ENCODE results near the gene P3H3. TPM values are rescaled to one million over a fixed set of nuclear protein-coding genes. Genes with fewer than 3 reads are reported as not detected.

The P3H3 gene
- total RNA-seq, 1 donor from 2014 or later = 52.7 TPM

DNA sequence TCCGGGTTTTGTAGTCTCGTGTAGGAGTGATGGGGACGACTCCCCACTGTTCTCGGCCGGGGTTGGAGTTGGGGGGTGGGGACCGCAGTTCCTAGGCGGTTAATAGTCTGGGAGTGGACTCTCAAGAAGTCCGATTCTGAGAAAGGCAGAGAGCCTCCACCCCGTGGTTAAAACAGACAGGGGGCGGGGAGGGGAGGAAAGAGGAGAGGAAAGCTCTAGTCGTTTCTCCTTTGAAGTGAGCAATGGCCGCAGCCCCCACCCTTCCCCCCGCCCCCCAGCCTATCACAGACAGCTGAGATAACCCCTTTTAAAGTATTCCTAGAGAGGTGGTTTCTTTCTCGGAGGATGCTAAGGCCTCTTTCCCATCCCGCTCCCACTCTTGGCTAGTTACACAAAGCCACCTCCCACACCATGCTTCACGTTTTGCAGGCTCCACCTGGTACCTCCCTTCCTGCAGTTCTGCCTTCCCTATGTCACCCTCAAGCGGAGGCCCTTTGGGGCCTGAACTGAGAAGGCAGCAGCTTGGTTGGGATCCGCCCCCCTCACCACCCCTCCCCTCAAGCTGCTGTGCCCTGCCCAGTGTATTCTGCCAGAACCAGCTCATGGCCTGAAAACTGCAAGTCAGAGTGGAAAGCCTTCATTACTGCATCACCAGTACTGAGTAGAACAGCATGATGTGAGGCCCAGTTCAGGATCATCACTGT lies 24.6 kb downstream of the P3H3 start:
- H3K9me3 Mint-ChIP-seq = no peaks in the 10 kb centered on the region
- H3K27me3 Mint-ChIP-seq (ENCODE audit: low read depth) = peaks cover 2% of the 10 kb centered on the region
- H3K4me1 Mint-ChIP-seq = peaks cover 40% of the 10 kb centered on the region
- DNase-seq (ENCODE audit: low read depth, low spot score) = no peak
- H3K27ac Mint-ChIP-seq (ENCODE audit: unreplicated experiment) = peak overlapping the region; percentile 93
- TF ChIP-seq, protein P1, sequence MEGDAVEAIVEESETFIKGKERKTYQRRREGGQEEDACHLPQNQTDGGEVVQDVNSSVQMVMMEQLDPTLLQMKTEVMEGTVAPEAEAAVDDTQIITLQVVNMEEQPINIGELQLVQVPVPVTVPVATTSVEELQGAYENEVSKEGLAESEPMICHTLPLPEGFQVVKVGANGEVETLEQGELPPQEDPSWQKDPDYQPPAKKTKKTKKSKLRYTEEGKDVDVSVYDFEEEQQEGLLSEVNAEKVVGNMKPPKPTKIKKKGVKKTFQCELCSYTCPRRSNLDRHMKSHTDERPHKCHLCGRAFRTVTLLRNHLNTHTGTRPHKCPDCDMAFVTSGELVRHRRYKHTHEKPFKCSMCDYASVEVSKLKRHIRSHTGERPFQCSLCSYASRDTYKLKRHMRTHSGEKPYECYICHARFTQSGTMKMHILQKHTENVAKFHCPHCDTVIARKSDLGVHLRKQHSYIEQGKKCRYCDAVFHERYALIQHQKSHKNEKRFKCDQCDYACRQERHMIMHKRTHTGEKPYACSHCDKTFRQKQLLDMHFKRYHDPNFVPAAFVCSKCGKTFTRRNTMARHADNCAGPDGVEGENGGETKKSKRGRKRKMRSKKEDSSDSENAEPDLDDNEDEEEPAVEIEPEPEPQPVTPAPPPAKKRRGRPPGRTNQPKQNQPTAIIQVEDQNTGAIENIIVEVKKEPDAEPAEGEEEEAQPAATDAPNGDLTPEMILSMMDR (conservative IDR thresholded peaks at IDR 0.05) = no peak
- H3K4me3 Mint-ChIP-seq = peak overlapping the region; percentile 98
- H3K36me3 Mint-ChIP-seq (ENCODE audit: low read depth) = peaks cover 10% of the 10 kb centered on the region

DNA sequence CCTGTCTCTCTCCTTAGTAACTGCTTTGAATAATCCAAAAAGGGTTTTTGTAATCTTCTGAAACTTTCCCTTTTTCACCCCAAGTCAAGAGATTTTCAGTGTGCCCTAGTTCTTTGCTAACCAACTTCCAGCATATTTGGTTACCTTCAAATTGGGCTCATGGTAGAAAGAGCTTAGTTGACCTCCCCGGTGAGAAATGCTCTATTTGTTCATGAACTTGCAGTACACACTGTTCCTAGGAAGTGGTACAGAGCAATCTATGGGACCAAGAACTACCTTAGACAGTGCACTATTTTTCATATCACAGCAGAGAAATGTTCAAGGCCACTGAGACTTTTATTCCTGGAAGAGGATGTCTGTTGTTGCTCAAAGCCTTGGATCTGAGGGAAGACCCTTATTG lies 25.4 kb downstream of the P3H3 start:
- H3K36me3 Mint-ChIP-seq (ENCODE audit: low read depth) = peaks cover 10% of the 10 kb centered on the region
- TF ChIP-seq, protein P1 (conservative IDR thresholded peaks at IDR 0.05) = no peak
- H3K4me3 Mint-ChIP-seq = peak overlapping the region; percentile 98

DNA sequence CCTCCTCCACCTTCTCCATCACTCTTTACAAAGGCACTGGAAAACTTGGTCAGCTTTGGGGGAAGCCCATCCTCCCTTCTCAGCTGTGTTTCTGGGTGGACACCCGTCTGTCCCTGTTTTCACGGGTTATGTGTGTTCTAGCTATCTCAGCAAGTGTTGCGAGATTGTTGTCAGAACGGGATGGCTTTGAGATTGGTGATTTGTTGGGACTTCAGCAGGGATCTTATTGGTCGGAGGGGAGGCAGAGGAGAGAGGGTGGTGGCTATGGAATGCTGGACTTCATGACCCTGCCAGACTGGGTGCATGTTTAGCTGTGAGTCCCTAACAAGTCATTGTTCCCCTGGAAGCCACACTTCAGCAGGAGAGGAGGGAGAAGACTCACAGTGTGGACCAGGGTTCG lies 25.8 kb downstream of the P3H3 start:
- Mint-ChIP-seq H3K4me1 (peaks cover 40% of the 10 kb centered on the region), H3K4me3 (peak overlapping the region; percentile 98), H3K9me3 (no peaks in the 10 kb centered on the region), H3K27ac (ENCODE audit: unreplicated experiment) (no peak overlapping the region), H3K36me3 (ENCODE audit: low read depth) (peaks cover 10% of the 10 kb centered on the region), H3K27me3 (ENCODE audit: low read depth) (peaks cover 2% of the 10 kb centered on the region)
- no peak for DNase-seq (ENCODE audit: low read depth, low spot score)
- TF ChIP-seq, protein P1 (conservative IDR thresholded peaks at IDR 0.05) = no peak

More for the DNA sequence above, 25.4 kb downstream of the P3H3 start:
- Mint-ChIP-seq H3K27me3 (ENCODE audit: low read depth) (peaks cover 2% of the 10 kb centered on the region), H3K9me3 (no peaks in the 10 kb centered on the region), H3K4me1 (peaks cover 40% of the 10 kb centered on the region), H3K27ac (ENCODE audit: unreplicated experiment) (peak overlapping the region; percentile 28)
- no peak for DNase-seq (ENCODE audit: low read depth, low spot score)

DNA sequence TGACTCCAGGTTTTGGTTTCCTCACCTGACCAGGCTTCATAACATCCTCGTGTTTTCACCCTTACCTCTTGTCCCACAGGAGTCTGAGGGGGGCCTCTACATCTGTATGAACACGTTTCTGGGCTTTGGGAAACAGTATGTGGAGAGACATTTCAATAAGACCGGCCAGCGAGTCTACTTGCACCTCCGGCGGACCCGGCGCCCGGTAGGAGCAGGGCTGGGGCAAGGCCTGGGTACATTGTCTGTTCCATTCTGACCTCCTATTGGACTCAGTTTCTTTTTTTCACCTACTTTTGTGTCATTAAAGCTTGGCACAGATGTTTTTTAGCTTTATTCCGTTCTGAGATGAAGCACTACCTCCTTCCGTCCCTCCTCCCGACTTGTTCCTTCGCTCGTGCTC lies 27.1 kb downstream of the P3H3 start:
- no peak overlapping the region for H3K27ac Mint-ChIP-seq (ENCODE audit: unreplicated experiment)
- peak overlapping the region; percentile 51 for H3K4me3 Mint-ChIP-seq
- no peaks in the 10 kb centered on the region for H3K9me3 Mint-ChIP-seq
- peaks cover 8% of the 10 kb centered on the region for H3K36me3 Mint-ChIP-seq (ENCODE audit: low read depth)
- H3K27me3 Mint-ChIP-seq (ENCODE audit: low read depth) = peaks cover 2% of the 10 kb centered on the region
- TF ChIP-seq, protein P1 (conservative IDR thresholded peaks at IDR 0.05) = no peak
- H3K4me1 Mint-ChIP-seq = peaks cover 27% of the 10 kb centered on the region
- DNase-seq (ENCODE audit: low read depth, low spot score) = no peak

DNA sequence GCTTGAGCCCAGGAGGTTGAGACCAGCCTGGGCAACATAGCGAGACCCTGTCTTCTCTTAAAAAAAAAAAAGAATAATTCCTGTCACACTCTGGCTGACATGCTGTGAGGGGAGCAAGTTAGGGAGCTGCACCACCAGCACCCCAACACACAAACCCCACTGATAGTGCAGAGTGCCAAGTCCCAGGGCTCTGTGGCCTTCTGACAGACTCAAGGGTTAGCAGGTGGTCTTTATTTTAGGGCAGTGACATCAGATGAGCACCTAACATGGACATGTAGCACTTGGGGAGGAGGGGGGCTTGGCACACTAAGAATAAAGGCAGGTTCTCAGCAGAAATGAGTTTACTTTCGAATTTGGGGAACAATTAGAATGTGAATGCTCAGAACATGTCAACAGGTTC lies 30.6 kb downstream of the P3H3 start:
- H3K36me3 Mint-ChIP-seq (ENCODE audit: low read depth) = peaks cover 22% of the 10 kb centered on the region
- no peak overlapping the region for H3K4me3 Mint-ChIP-seq
- no peaks in the 10 kb centered on the region for H3K27me3 Mint-ChIP-seq (ENCODE audit: low read depth)

More for the DNA sequence above, 30.6 kb downstream of the P3H3 start:
- Mint-ChIP-seq H3K27ac (ENCODE audit: unreplicated experiment) (no peak overlapping the region), H3K9me3 (no peaks in the 10 kb centered on the region), H3K4me1 (peaks cover 5% of the 10 kb centered on the region)
- DNase-seq (ENCODE audit: low read depth, low spot score) = no peak
- TF ChIP-seq, protein P1 (conservative IDR thresholded peaks at IDR 0.05) = no peak

All from neural crest cell (in vitro differentiated cells).